ENCODE data around the gene TMEM144. TPM values are rescaled to one million over a fixed set of nuclear protein-coding genes. Genes with fewer than 3 reads are reported as not detected.

The TMEM144 gene
- total RNA-seq, 1 experiment from 2014 or later, result 17.9 TPM

DNA sequence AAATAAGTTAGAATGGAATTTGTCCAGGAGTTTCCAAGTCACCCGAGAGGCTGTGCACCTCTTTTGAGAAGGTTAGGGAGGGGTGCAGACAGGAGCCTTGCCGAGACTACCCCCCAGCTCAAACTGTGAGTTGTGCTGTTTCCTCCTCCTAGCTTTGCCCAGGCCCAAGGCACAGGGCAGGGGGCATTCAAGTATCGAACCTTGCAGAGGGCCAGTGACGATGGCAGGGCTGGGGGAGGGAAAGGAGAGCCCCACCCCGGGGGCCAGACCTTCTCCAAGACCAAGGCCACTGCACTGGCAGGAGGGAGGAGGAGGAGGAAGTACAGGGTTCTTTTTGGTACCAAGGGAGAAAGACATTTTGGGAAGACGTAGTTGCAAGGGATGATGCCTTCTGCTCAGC, 80.6 kb downstream of the TMEM144 start:
- Histone ChIP-seq H3K4me3 (ENCODE audit: low read depth, low read length) (no peak overlapping the region), H3K9me3 (peaks cover 3% of the 10 kb centered on the region), H3K4me1 (peaks cover 11% of the 10 kb centered on the region; the same call in 1 of the 2 replicates), H3K36me3 (ENCODE audit: control insufficient read depth, insufficient read depth, low read length) (no peaks in the 10 kb centered on the region), H3K27me3 (replicated peaks; ENCODE audit: control insufficient read depth, insufficient read depth, low read length) (no peaks in the 10 kb centered on the region)
- no peak overlapping the region for H3K27ac Mint-ChIP-seq (ENCODE audit: unreplicated experiment)
- no peaks in the 10 kb centered on the region for H3K27me3 Mint-ChIP-seq (ENCODE audit: insufficient read depth, unreplicated experiment)
- no peak overlapping the region for H3K4me3 Mint-ChIP-seq (ENCODE audit: unreplicated experiment)
- no peaks in the 10 kb centered on the region for H3K4me1 Mint-ChIP-seq (ENCODE audit: low read depth, unreplicated experiment)
- no peak for TF ChIP-seq CTCF (IDR thresholded peaks at IDR 0.05; ENCODE audit: insufficient read depth in 1 of 2, low read depth in 1 of 2, low read length in 1 of 2, severe bottlenecking in 1 of 2, unreplicated experiment in 1 of 2)
- intact Hi-C loops (cut with micrococcal nuclease; ENCODE audit: unreplicated experiment), result no loop called here
- DNase-seq, result no peak
- ChIA-PET CTCF (no interaction called here), POLR2A (no interaction called here)
- BruUV-seq (replicated peaks), result no TSS peak
- no peaks in the 10 kb centered on the region for H3K36me3 Mint-ChIP-seq (ENCODE audit: insufficient read depth, unreplicated experiment)
- H3K9me3 Mint-ChIP-seq (ENCODE audit: unreplicated experiment), result peaks cover 17% of the 10 kb centered on the region

- Histone ChIP-seq H3K9me3 (peaks cover 3% of the 10 kb centered on the region), H3K4me1 (peaks cover 11% of the 10 kb centered on the region; the same call in 1 of the 2 replicates), H3K4me3 (ENCODE audit: low read depth, low read length) (no peak overlapping the region), H3K27me3 (replicated peaks; ENCODE audit: control insufficient read depth, insufficient read depth, low read length) (no peaks in the 10 kb centered on the region), H3K36me3 (ENCODE audit: control insufficient read depth, insufficient read depth, low read length) (no peaks in the 10 kb centered on the region)
- Mint-ChIP-seq H3K4me1 (ENCODE audit: low read depth, unreplicated experiment) (no peaks in the 10 kb centered on the region), H3K9me3 (ENCODE audit: unreplicated experiment) (peaks cover 17% of the 10 kb centered on the region), H3K27me3 (ENCODE audit: insufficient read depth, unreplicated experiment) (no peaks in the 10 kb centered on the region), H3K36me3 (ENCODE audit: insufficient read depth, unreplicated experiment) (no peaks in the 10 kb centered on the region), H3K27ac (ENCODE audit: unreplicated experiment) (no peak overlapping the region), H3K4me3 (ENCODE audit: unreplicated experiment) (no peak overlapping the region)
- POLR2A ChIA-PET, result no interaction called here
- no peak for DNase-seq
- intact Hi-C loops (cut with micrococcal nuclease; ENCODE audit: unreplicated experiment), result no loop called here
- TF ChIP-seq CTCF (IDR thresholded peaks at IDR 0.05; ENCODE audit: insufficient read depth in 1 of 2, low read depth in 1 of 2, low read length in 1 of 2, severe bottlenecking in 1 of 2, unreplicated experiment in 1 of 2), result no peak
- BruUV-seq (replicated peaks), result no TSS peak
- CTCF ChIA-PET, result no interaction called here
Observed at GRCh38 chr4:158291334-158292055, 81.2 kb downstream of the TMEM144 start.

DNA sequence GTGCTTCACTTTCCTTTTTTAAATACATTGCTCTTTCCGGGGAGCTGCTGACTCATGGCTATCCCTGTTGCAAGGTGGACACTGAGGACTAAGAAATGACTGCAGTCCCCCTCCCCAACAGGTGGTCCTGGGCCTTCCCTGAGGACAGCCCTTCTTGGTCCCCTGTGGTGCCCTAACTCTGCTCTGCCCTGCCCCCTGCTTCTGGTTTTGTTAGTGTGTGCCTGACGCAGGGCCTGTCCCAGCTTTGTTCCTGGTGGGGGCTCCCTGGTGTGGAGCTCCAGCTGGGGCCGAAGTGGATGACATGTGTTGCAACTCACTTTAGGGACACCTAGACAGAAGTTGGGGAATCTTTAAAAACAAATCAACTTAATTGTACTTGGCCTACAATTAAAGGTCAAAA, 81.9 kb downstream of the TMEM144 start:
- no peaks in the 10 kb centered on the region for H3K36me3 Mint-ChIP-seq (ENCODE audit: insufficient read depth, unreplicated experiment)
- no TSS peak for BruUV-seq (replicated peaks)
- Histone ChIP-seq H3K4me1 (peaks cover 11% of the 10 kb centered on the region; the same call in 1 of the 2 replicates), H3K36me3 (ENCODE audit: control insufficient read depth, insufficient read depth, low read length) (no peaks in the 10 kb centered on the region), H3K27me3 (replicated peaks; ENCODE audit: control insufficient read depth, insufficient read depth, low read length) (no peaks in the 10 kb centered on the region), H3K4me3 (ENCODE audit: low read depth, low read length) (no peak overlapping the region), H3K9me3 (peaks cover 5% of the 10 kb centered on the region)
- TF ChIP-seq CTCF (IDR thresholded peaks at IDR 0.05; ENCODE audit: insufficient read depth in 1 of 2, low read depth in 1 of 2, low read length in 1 of 2, severe bottlenecking in 1 of 2, unreplicated experiment in 1 of 2), result no peak
- H3K4me1 Mint-ChIP-seq (ENCODE audit: low read depth, unreplicated experiment), result no peaks in the 10 kb centered on the region
- no peaks in the 10 kb centered on the region for H3K27me3 Mint-ChIP-seq (ENCODE audit: insufficient read depth, unreplicated experiment)
- no peak overlapping the region for H3K4me3 Mint-ChIP-seq (ENCODE audit: unreplicated experiment)
- H3K9me3 Mint-ChIP-seq (ENCODE audit: unreplicated experiment), result peaks cover 17% of the 10 kb centered on the region
- CTCF ChIA-PET, result interaction anchor here (0.6 kb wide), 1 partner anchor 412 kb away, joined by 5 read pairs; no protein-coding TSS in a partner anchor
- POLR2A ChIA-PET, result no interaction called here
- no peak for DNase-seq
- intact Hi-C loops (cut with micrococcal nuclease; ENCODE audit: unreplicated experiment), result no loop called here
- H3K27ac Mint-ChIP-seq (ENCODE audit: unreplicated experiment), result no peak overlapping the region

Data from Caco-2 (cell line).